GM19452 (cell line): Measurements from ENCODE around the gene NUDT21.
"Not testable (repeated sequence)": the region's sequence is repeated elsewhere in the genome, so short reads cannot be mapped to it uniquely, and the experiment has no call there.

ENCODE experiments used
- ATAC-seq: cut with Tn5 transposase; IDR thresholded peaks from one replicate; pipeline ENCODE4 v1.9.1; 2021; ENCODE audit not compliant: unreplicated experiment

Gene NUDT21

GRCh38 chr16:56420613-56421012 lies 30.5 kb downstream of the NUDT21 start:
- no peak for ATAC-seq

- no peak for ATAC-seq
Measured at GRCh38 chr16:56419740-56420548, 31.2 kb downstream of the NUDT21 start.

GRCh38 chr16:56417138-56417537 lies 34.0 kb downstream of the NUDT21 start:
- ATAC-seq: no peak

DNA sequence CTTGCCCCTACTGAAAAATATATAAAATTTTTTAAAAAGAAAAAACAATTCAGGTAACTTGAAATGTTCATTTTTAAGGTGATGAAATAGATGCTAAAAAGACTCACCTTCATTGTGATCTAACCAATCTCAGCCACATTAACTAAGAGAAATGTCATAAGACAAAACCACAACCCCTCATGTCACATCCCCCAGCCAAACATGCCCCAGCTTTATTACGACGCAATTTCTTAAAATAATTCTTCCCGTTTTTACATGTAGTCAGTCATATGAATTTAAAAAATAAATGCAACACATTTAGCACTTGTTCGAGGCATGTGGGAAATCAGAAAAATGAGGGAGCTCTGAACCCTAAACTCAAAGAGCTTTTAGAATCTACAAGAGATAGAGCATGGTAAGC lies 35.3 kb downstream of the NUDT21 start:
- no peak for ATAC-seq

DNA sequence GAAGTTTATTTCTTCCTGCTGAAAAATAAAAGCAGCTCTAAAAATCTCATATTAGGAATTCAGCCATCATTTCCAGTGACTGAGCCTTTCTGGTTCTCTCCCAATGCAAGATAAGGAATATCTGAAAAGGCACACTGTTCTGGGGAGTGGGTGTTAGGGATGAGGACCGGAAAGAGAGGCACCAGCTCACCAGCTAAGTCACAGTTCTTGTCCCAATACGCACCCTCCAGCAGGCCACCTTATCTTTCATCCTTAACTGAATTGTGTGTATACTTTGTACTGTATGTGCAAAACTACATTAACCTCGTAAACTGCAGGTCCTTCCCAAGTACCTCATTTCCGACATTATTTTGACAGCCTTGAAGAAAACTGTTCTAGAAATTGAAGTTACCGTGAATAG lies 36.8 kb downstream of the NUDT21 start:
- no peak for ATAC-seq

- no peak for ATAC-seq
Measured at GRCh38 chr16:56413381-56413780, 37.8 kb downstream of the NUDT21 start.

GRCh38 chr16:56411624-56412023 lies 39.5 kb downstream of the NUDT21 start:
- no peak for ATAC-seq

DNA sequence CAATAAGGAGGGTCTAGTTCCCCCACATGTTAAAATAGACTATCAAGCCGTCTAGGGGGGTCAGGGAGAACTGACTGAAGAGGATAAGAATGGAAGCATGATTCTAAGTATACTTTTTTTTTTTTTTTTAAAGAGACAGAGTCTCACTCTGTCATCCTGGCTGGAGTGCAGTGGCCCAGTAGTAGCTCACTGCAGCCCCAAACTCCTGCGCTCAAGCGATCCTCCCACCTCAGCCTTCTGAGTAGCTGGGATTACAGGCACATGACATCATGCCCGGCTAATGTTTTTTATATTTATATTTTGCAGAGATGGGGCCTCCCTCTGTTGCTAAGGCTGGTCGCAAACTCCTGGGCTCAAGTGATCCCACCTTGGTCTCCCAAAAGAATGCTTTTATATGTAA lies 40.0 kb downstream of the NUDT21 start:
- ATAC-seq: no peak

- no peak for ATAC-seq
Measured at GRCh38 chr16:56409195-56409594, 41.9 kb downstream of the NUDT21 start.

DNA sequence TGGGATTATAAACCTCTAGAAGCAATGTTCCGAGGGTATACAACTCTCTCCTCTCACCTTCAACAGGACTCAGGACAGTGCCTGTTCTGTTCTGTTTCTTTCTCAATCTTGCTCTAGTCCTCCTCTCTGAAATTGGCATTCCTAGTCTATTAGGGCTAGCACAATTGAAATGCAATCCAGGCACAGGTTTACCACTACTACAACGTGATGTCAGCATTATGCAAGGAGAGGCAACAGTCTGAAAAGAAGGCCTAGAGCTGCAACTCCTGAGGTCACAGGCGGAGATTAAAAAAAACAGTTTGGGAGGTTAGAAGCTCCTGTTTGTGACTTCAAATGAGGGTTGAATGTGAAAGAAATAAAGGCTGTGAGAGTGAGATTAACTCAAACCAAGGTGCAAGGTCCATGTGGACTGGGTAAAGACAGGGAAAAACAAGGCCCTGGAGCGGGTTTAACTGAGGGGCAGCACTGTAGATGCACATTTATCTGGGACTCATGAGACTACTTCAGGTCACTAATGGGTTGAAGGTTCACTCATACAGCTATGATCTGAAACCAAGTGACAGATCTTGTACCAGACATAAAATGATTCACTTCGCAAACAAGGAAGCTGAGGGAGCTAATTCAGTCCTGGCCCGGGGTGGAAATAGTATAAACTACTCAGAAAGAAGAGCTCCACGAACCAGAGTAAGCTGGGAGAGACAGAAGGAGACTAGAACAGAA lies 42.6 kb downstream of the NUDT21 start:
- no peak for ATAC-seq

DNA sequence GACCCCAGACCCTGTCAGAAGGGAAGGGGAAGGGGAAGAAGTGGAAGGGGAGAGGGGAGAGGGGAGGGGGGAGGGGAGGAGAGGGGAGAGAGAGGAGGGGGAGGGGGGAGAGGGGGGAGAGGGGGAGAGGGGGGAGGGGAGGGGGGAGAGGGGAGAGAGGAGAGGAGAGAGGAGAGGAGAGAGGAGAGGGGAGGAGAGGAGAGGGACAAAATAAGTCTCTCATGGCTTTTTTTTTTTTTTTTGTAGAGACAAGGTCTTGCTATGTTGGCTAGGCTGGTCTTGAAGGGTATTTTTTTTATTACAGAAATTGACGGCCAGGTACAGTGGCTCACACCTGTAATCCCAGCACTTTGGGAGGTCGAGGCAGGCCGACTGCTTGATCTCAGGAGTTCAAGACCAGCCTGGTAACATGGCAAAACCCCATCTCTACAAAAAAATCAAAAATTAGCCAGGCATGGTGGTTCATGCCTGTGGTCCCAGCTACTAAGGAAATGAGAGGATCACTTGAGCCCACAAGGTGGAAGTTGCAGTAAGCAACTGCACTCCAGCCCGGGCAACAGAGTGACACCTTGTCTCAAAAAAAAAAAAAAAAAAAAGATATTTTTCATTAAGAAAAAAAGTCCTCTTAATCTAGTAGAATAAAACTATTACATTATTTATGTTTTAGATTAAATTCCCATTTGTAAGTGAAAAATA lies 45.0 kb downstream of the NUDT21 start:
- no peak for ATAC-seq

DNA sequence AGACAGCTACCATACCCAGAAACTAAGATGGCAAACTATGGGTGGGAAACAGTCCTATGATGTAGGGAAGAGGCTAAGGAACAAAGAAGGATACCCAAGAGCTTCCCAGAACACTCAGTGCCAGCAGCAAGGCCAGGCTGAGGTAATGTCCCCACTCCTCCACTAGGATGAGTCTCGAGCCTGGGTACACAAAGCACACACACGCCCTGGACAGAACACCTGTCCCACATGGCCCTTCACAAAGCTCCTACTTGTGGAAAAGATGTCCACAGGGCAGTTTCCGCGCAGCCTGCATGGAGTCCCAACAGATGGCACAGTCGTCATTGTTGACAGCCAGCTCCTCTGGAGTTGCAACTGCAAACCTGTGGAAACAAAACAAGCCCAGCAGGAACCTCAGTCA lies 49.6 kb downstream of the NUDT21 start:
- ATAC-seq: no peak

DNA sequence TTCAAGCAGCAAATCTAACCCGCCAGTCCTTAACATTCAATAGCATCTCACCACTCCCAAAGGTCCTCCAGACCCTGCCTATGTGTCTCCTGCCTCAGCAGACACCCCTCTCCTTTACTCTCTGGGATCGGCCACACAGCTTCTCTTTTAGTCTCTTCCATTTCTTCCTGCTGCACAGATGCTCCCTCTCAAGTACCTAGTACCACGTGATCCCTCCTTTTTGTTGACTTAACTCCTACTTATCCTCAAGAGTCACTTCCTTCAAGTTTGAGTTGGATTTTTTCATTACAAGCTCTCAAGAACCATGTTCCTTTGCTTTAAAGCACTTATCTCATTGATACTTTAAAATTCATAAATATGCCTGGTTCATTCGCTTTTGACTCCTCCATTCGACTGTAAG lies 50.7 kb downstream of the NUDT21 start:
- ATAC-seq: no peak

GRCh38 chr16:56399486-56399885 lies 51.6 kb downstream of the NUDT21 start:
- ATAC-seq: no peak

DNA sequence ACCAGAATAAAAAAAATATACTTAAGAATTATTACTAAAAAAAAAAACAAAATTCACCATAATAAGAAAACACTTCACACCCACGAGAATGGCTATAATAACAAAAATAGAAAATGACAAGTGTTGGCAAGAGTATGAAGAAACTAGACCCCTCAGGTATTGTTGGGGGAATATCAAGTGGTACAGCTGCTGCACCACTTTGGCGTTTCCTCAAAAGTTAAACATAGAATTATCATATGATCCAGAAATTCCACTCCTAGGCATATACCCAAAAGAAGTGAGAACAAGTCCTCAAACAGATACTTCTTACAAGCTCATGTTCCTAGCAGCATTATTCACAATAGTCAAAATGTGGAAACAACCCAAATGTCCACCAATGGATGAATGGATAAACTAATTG lies 52.1 kb downstream of the NUDT21 start:
- no peak for ATAC-seq

- not testable (repeated sequence) for ATAC-seq
Measured at GRCh38 chr16:56396724-56397123, 54.4 kb downstream of the NUDT21 start.

DNA sequence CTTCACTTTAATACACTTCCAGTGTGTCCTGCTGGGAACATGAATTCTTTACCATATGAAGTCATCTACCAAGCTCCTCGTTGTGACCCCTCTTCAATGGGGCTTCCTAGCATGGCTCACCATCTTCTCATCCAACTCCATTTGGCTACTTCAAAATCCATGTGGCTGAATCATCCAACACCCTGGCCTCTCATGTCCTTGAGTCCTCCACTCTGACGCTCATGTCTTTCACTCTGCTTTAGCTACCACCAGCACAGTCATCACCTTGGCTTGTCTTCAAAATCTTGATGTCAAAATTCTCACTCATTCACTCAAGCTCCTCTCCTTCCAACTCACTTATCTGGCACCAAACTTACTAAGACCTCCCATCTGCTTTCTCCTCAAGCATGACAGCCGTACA lies 61.6 kb downstream of the NUDT21 start:
- no peak for ATAC-seq

DNA sequence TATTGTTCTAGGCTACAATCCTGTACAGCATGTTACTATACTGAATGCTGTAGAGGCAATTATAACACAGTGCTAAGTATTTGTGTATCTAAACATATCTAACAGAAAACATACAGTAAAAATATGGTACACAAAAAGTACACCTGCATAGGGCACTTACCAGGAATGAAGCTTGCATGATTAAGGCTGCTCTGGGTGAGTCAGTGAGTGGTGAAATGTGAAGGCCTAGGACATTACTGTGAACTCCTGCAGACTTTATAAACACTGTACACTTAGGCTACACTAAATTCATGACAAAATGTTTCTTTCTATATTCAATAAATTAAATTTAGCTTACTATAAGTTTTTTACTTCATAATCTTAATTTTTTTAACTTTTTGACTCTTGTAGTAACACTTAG lies 62.9 kb downstream of the NUDT21 start:
- no peak for ATAC-seq

GRCh38 chr16:56387396-56387795 lies 63.7 kb downstream of the NUDT21 start:
- no peak for ATAC-seq

DNA sequence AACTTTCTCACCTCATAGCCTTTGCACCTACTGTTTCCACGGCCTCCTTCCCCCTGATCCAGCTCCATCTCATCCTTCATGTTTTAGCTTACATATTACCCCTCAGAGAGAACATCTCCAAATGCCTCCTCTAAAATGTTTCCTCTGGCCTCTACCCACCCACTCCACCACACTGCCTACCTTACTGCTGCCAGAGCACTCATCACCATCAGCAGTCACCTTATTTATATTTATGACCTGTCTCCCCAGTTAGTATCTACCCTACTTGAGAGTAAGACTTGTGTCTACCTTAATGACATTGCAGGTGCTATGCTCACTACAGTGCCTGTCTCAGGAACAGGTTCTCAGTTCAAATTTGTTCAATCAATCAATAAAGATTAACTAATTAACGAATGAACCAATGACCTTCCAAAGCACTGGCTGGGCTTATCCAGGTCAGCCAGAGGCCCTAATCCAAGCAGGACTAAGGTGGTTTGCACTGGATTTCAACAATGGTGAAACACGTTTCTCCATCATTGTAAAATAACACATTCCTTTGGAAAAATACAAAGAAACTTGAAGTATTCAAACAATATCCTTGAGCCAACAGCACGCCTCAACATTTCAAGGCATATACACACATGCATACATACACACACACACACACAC lies 66.9 kb downstream of the NUDT21 start:
- ATAC-seq: no peak

- no peak for ATAC-seq
Measured at GRCh38 chr16:56382901-56383355, 68.2 kb downstream of the NUDT21 start.
